DOHH2 (cell line): ENCODE measurements around the gene GJA1.

Source experiments
- CTCF ChIP-seq: fragments of 200-600 bp; sonication (generic); IDR thresholded peaks from one replicate; pipeline ENCODE4 v1.5.1; 2014; ENCODE audit warnings: antibody characterized with exemption, mild to moderate bottlenecking, low read depth, low read length; ENCODE audit not compliant: poor library complexity, severe bottlenecking
- EZH2phosphoT487 ChIP-seq: fragments of 200-600 bp; sonication (generic); IDR thresholded peaks from 2 replicates; pipeline ENCODE4 v1.6.1; 2017; ENCODE audit warnings: borderline replicate concordance, mild to moderate bottlenecking, antibody characterized with exemption, low read length, moderate library complexity, mixed read lengths

- no peak for TF ChIP-seq CTCF
- no peak for TF ChIP-seq EZH2phosphoT487
These were observed 27.1 kb upstream of the GJA1 start for GRCh38 chr6:121408321-121408720.
